SK-N-SH (cell line): Measurements from ENCODE around the gene SHLD1. TPM values are rescaled to one million over a fixed set of nuclear protein-coding genes. Genes with fewer than 3 reads are reported as not detected.

Source experiments
- CTCF ChIA-PET: fragments of 300-600, 350-600 bp; formaldehyde crosslinking; extraction: SDS; loops from one replicate; lab custom pipeline; 2021; lab: Yijun Ruan, JAX
- POLR2A ChIA-PET: fragments of 350-600 bp; sonication (Branson Sonifier 250); formaldehyde crosslinking; extraction: SDS; loops from one replicate; lab custom pipeline; 2020; ENCODE audit warnings: antibody characterized with exemption, inconsistent platforms; lab: Yijun Ruan, JAX
- DNase-seq: peaks from one replicate; pipeline ENCODE4 v3.0.0; 2012
- H2AFZ ChIP-seq: fragments of 200-600 bp; sonication (generic); 2 replicates; pipeline ENCODE4 v1.8.1; 2016; ENCODE audit warnings: antibody characterized with exemption, mild to moderate bottlenecking, low read depth
- H3F3A ChIP-seq: fragments of 200-600 bp; sonication (generic); replicated peaks from 2 replicates; pipeline ENCODE3; 2016; ENCODE audit warnings: antibody characterized with exemption, mild to moderate bottlenecking; ENCODE audit not compliant: insufficient read depth
- H3K27ac ChIP-seq, 2 experiments: fragments of 200-500 bp in 1 of 2; fragments of 200-600 bp in 1 of 2; sonication (Bioruptor generic) in 1 of 2; sonication (generic), shearing (Covaris generic) in 1 of 2; 2 replicates each; pipeline versions ENCODE4 v1.5.1 to v1.6.1; 2014 to 2016; ENCODE audit warnings: low read depth in 2 of 2, inconsistent platforms in 1 of 2, low read length in 1 of 2, mild to moderate bottlenecking in 1 of 2, mixed read lengths in 1 of 2
- H3K27me3 ChIP-seq: fragments of 200-600 bp; sonication (generic), shearing (Covaris generic); 2 replicates; pipeline ENCODE4 v1.6.1; 2016; ENCODE audit warnings: mixed run types; ENCODE audit not compliant: insufficient read depth
- H3K36me3 ChIP-seq, 2 experiments: fragments of 200-500 bp in 1 of 2; fragments of 200-600 bp in 1 of 2; sonication (Bioruptor generic) in 1 of 2; sonication (generic) in 1 of 2; replicated peaks in 1 of 2; 2 replicates each; pipeline versions ENCODE3 to v1.5.1; 2014 to 2016; ENCODE audit warnings: low read length in 1 of 2, mild to moderate bottlenecking in 1 of 2; ENCODE audit not compliant: insufficient read depth in 2 of 2, control insufficient read depth in 1 of 2
- H3K4me1 ChIP-seq, 2 experiments: fragments of 200-500 bp in 1 of 2; fragments of 200-600 bp in 1 of 2; sonication (Bioruptor generic) in 1 of 2; sonication (generic), shearing (Covaris generic) in 1 of 2; 2 replicates each; pipeline versions ENCODE4 v1.5.1 to v1.6.1; 2014 to 2016; ENCODE audit warnings: low read depth in 1 of 2, low read length in 1 of 2, mixed run types in 1 of 2; ENCODE audit not compliant: insufficient read depth in 2 of 2, control insufficient read depth in 1 of 2
- H3K4me2 ChIP-seq: fragments of 200-600 bp; sonication (generic), shearing (Covaris generic); 2 replicates; pipeline ENCODE4 v1.6.1; 2017; ENCODE audit warnings: mixed run types
- H3K4me3 ChIP-seq, 2 experiments: fragments of 200-500 bp in 1 of 2; fragments of 200-600 bp in 1 of 2; sonication (Bioruptor generic) in 1 of 2; sonication (generic), shearing (Covaris generic) in 1 of 2; 2 replicates each; pipeline versions ENCODE4 v1.5.1 to v1.8.1; 2014 to 2016; ENCODE audit warnings: low read depth in 2 of 2, inconsistent platforms in 1 of 2, low read length in 1 of 2, mild to moderate bottlenecking in 1 of 2, mixed read lengths in 1 of 2, moderate library complexity in 1 of 2
- H3K79me2 ChIP-seq: fragments of 200-600 bp; sonication (generic); 2 replicates; pipeline ENCODE4 v1.8.1; 2017; ENCODE audit warnings: mild to moderate bottlenecking; ENCODE audit not compliant: insufficient read depth
- H3K9ac ChIP-seq: fragments of 200-600 bp; sonication (generic); 2 replicates; pipeline ENCODE4 v1.6.1; 2017; ENCODE audit warnings: mixed run types
- H3K9me2 ChIP-seq: fragments of 200-600 bp; sonication (generic); 2 replicates; pipeline ENCODE4 v1.6.1; 2017; ENCODE audit warnings: mixed run types
- H3K9me3 ChIP-seq: fragments of 200-600 bp; sonication (generic); 2 replicates; pipeline ENCODE4 v1.6.1; 2017; ENCODE audit warnings: mixed run types, mild to moderate bottlenecking, moderate library complexity
- H4K20me1 ChIP-seq: fragments of 200-600 bp; sonication (generic); 2 replicates; pipeline ENCODE4 v1.6.1; 2017; ENCODE audit warnings: mild to moderate bottlenecking, mixed run types; ENCODE audit not compliant: insufficient read depth
- CHD2 ChIP-seq: fragments of 150-350 bp; IDR thresholded peaks from 2 replicates; pipeline ENCODE4 v1.6.1; 2018; ENCODE audit warnings: low read length; ENCODE audit not compliant: partially characterized antibody
- ELF1 ChIP-seq: IDR thresholded peaks from 2 replicates; pipeline ENCODE4 v1.4.0; 2012
- EP300 ChIP-seq, 2 experiments: IDR thresholded peaks; 2 replicates each; pipeline versions ENCODE4 v1.4.0 to v1.6.1; 2012; ENCODE audit warnings: borderline replicate concordance in 1 of 2, low read depth in 1 of 2, low read length in 1 of 2
- EZH2phosphoT487 ChIP-seq: fragments of 200-600 bp; sonication (generic); IDR thresholded peaks from 2 replicates; pipeline ENCODE4 v1.6.1; 2017; ENCODE audit warnings: low read depth, mixed run types, mild to moderate bottlenecking, antibody characterized with exemption, moderate library complexity, borderline replicate concordance
- FOXJ3 ChIP-seq: sonication (generic); formaldehyde crosslinking; IDR thresholded peaks from 2 replicates; pipeline ENCODE4 v1.5.1; 2020; ENCODE audit warnings: mild to moderate bottlenecking, missing genetic modification reagents
- FOXM1 ChIP-seq: IDR thresholded peaks from 2 replicates; pipeline ENCODE4 v1.4.0; 2012; ENCODE audit warnings: low read depth, mild to moderate bottlenecking
- GATA2 ChIP-seq: sonication (generic); formaldehyde crosslinking; IDR thresholded peaks from 2 replicates; pipeline ENCODE4 v1.5.0; 2020; ENCODE audit warnings: mild to moderate bottlenecking, missing genetic modification reagents
- JUND ChIP-seq: IDR thresholded peaks from 2 replicates; pipeline ENCODE4 v1.4.0; 2012
- MXI1 ChIP-seq: IDR thresholded peaks from 2 replicates; pipeline ENCODE4 v1.6.1; 2012; ENCODE audit warnings: mild to moderate bottlenecking, low read depth, low read length, improper control_type of control experiment
- NFIC ChIP-seq: IDR thresholded peaks from 2 replicates; pipeline ENCODE4 v1.4.0; 2012; ENCODE audit warnings: borderline replicate concordance
- RAD21 ChIP-seq: IDR thresholded peaks from 2 replicates; pipeline ENCODE4 v1.6.1; 2012; ENCODE audit warnings: mild to moderate bottlenecking, low read length
- RCOR1 ChIP-seq: fragments of 150-350 bp; IDR thresholded peaks from 2 replicates; pipeline ENCODE4 v1.6.1; 2017; ENCODE audit warnings: antibody characterized with exemption, low read length
- RFX5 ChIP-seq: IDR thresholded peaks from 2 replicates; pipeline ENCODE4 v1.6.1; 2012; ENCODE audit warnings: mild to moderate bottlenecking, improper control_type of control experiment, low read length
- TCF12 ChIP-seq: IDR thresholded peaks from 2 replicates; pipeline ENCODE4 v1.4.0; 2012
- TEAD4 ChIP-seq: IDR thresholded peaks from 2 replicates; pipeline ENCODE4 v1.4.0; 2012; ENCODE audit warnings: mild to moderate bottlenecking, borderline replicate concordance; ENCODE audit not compliant: insufficient read depth
- YY1 ChIP-seq: IDR thresholded peaks from 2 replicates; pipeline ENCODE4 v1.4.0; 2012; ENCODE audit warnings: low read depth, mild to moderate bottlenecking
- WGBS: methylation state at CpG from one replicate; pipeline ENCODE4 v1.1.6; 2017; ENCODE audit warnings: low lambda C conversion rate; 5-methylcytosine and 5-hydroxymethylcytosine counted together
- polyA plus RNA-seq, 3 experiments: library from polyadenylated mRNA; depleted of rRNA; stranded (reverse); fragments of >200 nt; gene quantifications; 2 replicates each; pipeline ENCODE4 v1.2.3, GENCODE V29; 2012
- TF ChIP-seq, protein P1 (sequence below): IDR thresholded peaks from 2 replicates; pipeline ENCODE4; 2012
- TF ChIP-seq, protein P2 (sequence below): IDR thresholded peaks from 2 replicates; pipeline ENCODE4 v1.4.0; 2012; ENCODE audit warnings: low read depth, borderline replicate concordance
- TF ChIP-seq, protein P3 (sequence below): fragments of 200-600 bp; sonication (generic); IDR thresholded peaks from 2 replicates; pipeline ENCODE4 v1.6.1; 2017; ENCODE audit warnings: antibody characterized with exemption, mild to moderate bottlenecking, moderate library complexity
- TF ChIP-seq, protein P4 (sequence below): fragments of 150-350 bp; IDR thresholded peaks from 2 replicates; pipeline ENCODE4 v1.6.1; 2016; ENCODE audit warnings: mild to moderate bottlenecking, low read depth, low read length

Gene SHLD1
- polyA plus RNA-seq, 1 of the 3 experiments (the other 2 are of a cell fraction) = 4.5 TPM

DNA sequence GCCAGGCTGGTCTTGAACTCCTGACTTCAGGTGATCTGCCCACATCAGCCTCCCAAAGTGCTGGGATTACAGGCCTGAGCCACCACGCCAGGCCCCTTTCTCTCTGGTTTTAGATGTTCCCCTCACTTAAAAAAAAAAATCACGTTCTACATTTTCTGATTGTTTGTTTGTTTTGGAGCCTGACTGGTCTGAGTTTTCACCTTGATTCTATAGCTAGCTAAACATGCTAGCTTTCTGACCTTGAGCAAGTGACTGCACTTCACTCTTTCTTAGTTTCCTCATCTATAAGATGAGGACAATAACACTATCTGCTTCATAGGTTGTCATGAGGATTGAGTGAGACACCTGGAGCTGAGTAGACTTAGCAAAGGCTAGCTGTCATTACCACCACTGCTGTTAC is 43.7 kb downstream of the SHLD1 start:
- no peaks in the 10 kb centered on the region for H4K20me1 ChIP-seq
- no peak overlapping the region for H3K4me2 ChIP-seq
- ChIA-PET CTCF (interaction anchor here (0.9 kb wide), 1 partner anchor 265 kb away, joined by 4 read pairs; no protein-coding TSS in a partner anchor), POLR2A (interaction anchor here (0.7 kb wide), 1 partner anchor 109 kb away, joined by 5 read pairs; no protein-coding TSS in a partner anchor)
- no peak overlapping the region for H3K9ac ChIP-seq
- DNase-seq = no peak
- H3K4me1 ChIP-seq = no peaks in the 10 kb centered on the region
- no peaks in the 10 kb centered on the region for H3K9me3 ChIP-seq
- TF ChIP-seq EP300 (IDR thresholded peaks at IDR 0.05; ENCODE audit: borderline replicate concordance in 1 of 2, low read depth in 1 of 2, low read length in 1 of 2) = no peak
- H3K79me2 ChIP-seq = no peaks in the 10 kb centered on the region
- no peak overlapping the region for H3K27ac ChIP-seq
- WGBS = 83% methylated on average over 2 of the region's 2 CpGs
- no peaks in the 10 kb centered on the region for H3K27me3 ChIP-seq
- H3K36me3 ChIP-seq = no peaks in the 10 kb centered on the region
- H3F3A ChIP-seq = no peaks in the 10 kb centered on the region
- no peak overlapping the region for H3K4me3 ChIP-seq
- H3K9me2 ChIP-seq = no peaks in the 10 kb centered on the region
- H2AFZ ChIP-seq = no peak overlapping the region

DNA sequence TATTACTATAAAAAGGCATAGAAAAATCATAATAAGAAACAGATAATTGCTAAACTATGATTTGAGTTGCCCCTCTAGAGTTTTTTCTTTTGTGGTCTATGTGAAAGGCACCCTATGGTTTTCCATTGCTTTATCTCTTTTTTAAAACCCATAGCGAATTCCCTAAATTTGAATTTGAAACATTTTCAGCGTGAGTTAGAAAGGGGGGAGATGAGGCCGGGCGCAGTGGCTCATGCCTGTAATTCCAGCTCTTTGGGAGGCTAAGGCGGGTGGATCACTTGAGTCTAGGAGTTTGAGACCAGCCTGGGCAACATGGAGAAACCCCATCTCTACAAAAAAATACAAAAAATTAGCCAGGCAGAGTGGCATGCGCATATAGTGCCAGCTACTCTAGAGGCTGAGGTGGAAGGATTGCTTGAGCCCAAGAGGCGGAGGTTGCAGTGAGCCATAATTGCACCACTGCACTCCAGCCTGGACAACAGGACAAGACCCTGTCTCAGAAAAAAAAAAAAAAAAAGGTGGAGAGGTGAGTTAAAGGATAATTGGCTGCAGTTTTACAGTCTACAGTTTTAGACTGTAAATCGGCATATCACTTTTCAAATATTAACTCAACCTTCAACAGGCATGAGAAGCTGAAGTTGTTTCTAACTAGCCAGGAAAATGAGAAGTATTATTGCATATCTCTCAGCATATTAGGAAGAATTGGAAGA is 46.3 kb downstream of the SHLD1 start:
- no peaks in the 10 kb centered on the region for H3K36me3 ChIP-seq
- ChIA-PET POLR2A (no interaction called here), CTCF (interaction anchor here (1.0 to 2.7 kb wide), 7 partner anchors 8 to 239 kb away, joined by 3 to 9 read pairs (median 3); no protein-coding TSS in a partner anchor)
- no peaks in the 10 kb centered on the region for H3K27me3 ChIP-seq
- H4K20me1 ChIP-seq = no peaks in the 10 kb centered on the region
- H3K9ac ChIP-seq = no peak overlapping the region
- H3K9me3 ChIP-seq = no peaks in the 10 kb centered on the region
- no peaks in the 10 kb centered on the region for H3K79me2 ChIP-seq
- WGBS = 92% methylated on average over 8 of the region's 8 CpGs
- TF ChIP-seq CHD2 (no peak), JUND (no peak), RFX5 (no peak), RCOR1 (no peak), ELF1 (no peak), FOXJ3 (CRISPR knock-in tag) (no peak), YY1 (no peak), EZH2phosphoT487 (no peak), EP300 (IDR thresholded peaks at IDR 0.05; ENCODE audit: borderline replicate concordance in 1 of 2, low read depth in 1 of 2, low read length in 1 of 2) (no peak), NFIC (no peak), FOXM1 (no peak), TCF12 (no peak), RAD21 (no peak), MXI1 (no peak), TEAD4 (no peak), GATA2 (no peak)
- TF ChIP-seq, protein P1, sequence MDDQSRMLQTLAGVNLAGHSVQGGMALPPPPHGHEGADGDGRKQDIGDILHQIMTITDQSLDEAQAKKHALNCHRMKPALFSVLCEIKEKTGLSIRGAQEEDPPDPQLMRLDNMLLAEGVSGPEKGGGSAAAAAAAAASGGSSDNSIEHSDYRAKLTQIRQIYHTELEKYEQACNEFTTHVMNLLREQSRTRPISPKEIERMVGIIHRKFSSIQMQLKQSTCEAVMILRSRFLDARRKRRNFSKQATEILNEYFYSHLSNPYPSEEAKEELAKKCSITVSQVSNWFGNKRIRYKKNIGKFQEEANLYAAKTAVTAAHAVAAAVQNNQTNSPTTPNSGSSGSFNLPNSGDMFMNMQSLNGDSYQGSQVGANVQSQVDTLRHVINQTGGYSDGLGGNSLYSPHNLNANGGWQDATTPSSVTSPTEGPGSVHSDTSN = no peak
- TF ChIP-seq, protein P2, sequence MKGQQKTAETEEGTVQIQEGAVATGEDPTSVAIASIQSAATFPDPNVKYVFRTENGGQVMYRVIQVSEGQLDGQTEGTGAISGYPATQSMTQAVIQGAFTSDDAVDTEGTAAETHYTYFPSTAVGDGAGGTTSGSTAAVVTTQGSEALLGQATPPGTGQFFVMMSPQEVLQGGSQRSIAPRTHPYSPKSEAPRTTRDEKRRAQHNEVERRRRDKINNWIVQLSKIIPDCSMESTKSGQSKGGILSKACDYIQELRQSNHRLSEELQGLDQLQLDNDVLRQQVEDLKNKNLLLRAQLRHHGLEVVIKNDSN = no peak
- TF ChIP-seq, protein P3, sequence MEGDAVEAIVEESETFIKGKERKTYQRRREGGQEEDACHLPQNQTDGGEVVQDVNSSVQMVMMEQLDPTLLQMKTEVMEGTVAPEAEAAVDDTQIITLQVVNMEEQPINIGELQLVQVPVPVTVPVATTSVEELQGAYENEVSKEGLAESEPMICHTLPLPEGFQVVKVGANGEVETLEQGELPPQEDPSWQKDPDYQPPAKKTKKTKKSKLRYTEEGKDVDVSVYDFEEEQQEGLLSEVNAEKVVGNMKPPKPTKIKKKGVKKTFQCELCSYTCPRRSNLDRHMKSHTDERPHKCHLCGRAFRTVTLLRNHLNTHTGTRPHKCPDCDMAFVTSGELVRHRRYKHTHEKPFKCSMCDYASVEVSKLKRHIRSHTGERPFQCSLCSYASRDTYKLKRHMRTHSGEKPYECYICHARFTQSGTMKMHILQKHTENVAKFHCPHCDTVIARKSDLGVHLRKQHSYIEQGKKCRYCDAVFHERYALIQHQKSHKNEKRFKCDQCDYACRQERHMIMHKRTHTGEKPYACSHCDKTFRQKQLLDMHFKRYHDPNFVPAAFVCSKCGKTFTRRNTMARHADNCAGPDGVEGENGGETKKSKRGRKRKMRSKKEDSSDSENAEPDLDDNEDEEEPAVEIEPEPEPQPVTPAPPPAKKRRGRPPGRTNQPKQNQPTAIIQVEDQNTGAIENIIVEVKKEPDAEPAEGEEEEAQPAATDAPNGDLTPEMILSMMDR = no peak
- TF ChIP-seq, protein P4, sequence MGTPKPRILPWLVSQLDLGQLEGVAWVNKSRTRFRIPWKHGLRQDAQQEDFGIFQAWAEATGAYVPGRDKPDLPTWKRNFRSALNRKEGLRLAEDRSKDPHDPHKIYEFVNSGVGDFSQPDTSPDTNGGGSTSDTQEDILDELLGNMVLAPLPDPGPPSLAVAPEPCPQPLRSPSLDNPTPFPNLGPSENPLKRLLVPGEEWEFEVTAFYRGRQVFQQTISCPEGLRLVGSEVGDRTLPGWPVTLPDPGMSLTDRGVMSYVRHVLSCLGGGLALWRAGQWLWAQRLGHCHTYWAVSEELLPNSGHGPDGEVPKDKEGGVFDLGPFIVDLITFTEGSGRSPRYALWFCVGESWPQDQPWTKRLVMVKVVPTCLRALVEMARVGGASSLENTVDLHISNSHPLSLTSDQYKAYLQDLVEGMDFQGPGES = no peak
- H3F3A ChIP-seq = no peaks in the 10 kb centered on the region
- no peak overlapping the region for H2AFZ ChIP-seq
- H3K9me2 ChIP-seq = no peaks in the 10 kb centered on the region
- DNase-seq = no peak
- H3K4me1 ChIP-seq = no peaks in the 10 kb centered on the region
- H3K4me3 ChIP-seq = no peak overlapping the region
- no peak overlapping the region for H3K27ac ChIP-seq
- no peak overlapping the region for H3K4me2 ChIP-seq
